Amygdala (tissue), 56 donors: ENCODE data around the gene DBN1.
"Not testable (repeated sequence)": the region's sequence is repeated elsewhere in the genome, so short reads cannot be mapped to it uniquely, and the experiment has no call there.

ENCODE experiments used
- DNase-seq, 56 donors: peaks; one replicate each; lab custom pipeline; 2025; lab: John Stamatoyannopoulos, UW

The DBN1 gene

GRCh38 chr5:177491983-177492746, 18.7 kb upstream of the DBN1 start:
- DNase-seq: no peak

- no peak for DNase-seq
Measured at GRCh38 chr5:177491429-177491945, 18.1 kb upstream of the DBN1 start.

- no peak for DNase-seq
Measured at GRCh38 chr5:177490992-177491391, 17.6 kb upstream of the DBN1 start.

GRCh38 chr5:177490311-177490991, 17.0 kb upstream of the DBN1 start:
- peak in 8 of 56 donors; percentile 9 to 28 (median 18) for DNase-seq

- no peak for DNase-seq
Measured at GRCh38 chr5:177489119-177489716, 15.8 kb upstream of the DBN1 start.

- no peak for DNase-seq
Measured at GRCh38 chr5:177487975-177488374, 14.5 kb upstream of the DBN1 start.

GRCh38 chr5:177487144-177487543, 13.7 kb upstream of the DBN1 start:
- DNase-seq: no peak

- DNase-seq: no peak
Measured at GRCh38 chr5:177486256-177486655, 12.8 kb upstream of the DBN1 start.

- not testable (repeated sequence) for DNase-seq
Measured at GRCh38 chr5:177485753-177486152, 12.3 kb upstream of the DBN1 start.

GRCh38 chr5:177484902-177485549, 11.6 kb upstream of the DBN1 start:
- no peak for DNase-seq

- no peak for DNase-seq
Measured at GRCh38 chr5:177483994-177484901, 10.8 kb upstream of the DBN1 start.

GRCh38 chr5:177483042-177483441, 9.6 kb upstream of the DBN1 start:
- no peak for DNase-seq

- no peak for DNase-seq
Measured at GRCh38 chr5:177482359-177482795, 8.9 kb upstream of the DBN1 start.

- no peak for DNase-seq
Measured at GRCh38 chr5:177479774-177480173, 6.3 kb upstream of the DBN1 start.

GRCh38 chr5:177478711-177479646, 5.5 kb upstream of the DBN1 start:
- DNase-seq: peak in 5 of 56 donors; percentile 12 to 47 (median 21)

- no peak for DNase-seq
Measured at GRCh38 chr5:177477701-177478477, 4.5 kb upstream of the DBN1 start.

- no peak for DNase-seq
Measured at GRCh38 chr5:177476531-177477233, 3.2 kb upstream of the DBN1 start.
